Nephron (organoid): ENCODE measurements around the gene TAF7.
"Not testable (repeated sequence)": the region's sequence is repeated elsewhere in the genome, so short reads cannot be mapped to it uniquely, and the experiment has no call there.

Experiments used
- H3K27ac Mint-ChIP-seq, 3 experiments: 2 replicates each; pipeline ENCODE4 v1.8.0; 2020; ENCODE audit warnings: mixed read lengths in 3 of 3, mild to moderate bottlenecking in 2 of 3, moderate library complexity in 1 of 3
- H3K27me3 Mint-ChIP-seq: 2 replicates; pipeline ENCODE4 v1.8.0; 2021; ENCODE audit warnings: low read depth, mild to moderate bottlenecking, moderate library complexity, mixed read lengths
- H3K36me3 Mint-ChIP-seq: 2 replicates; pipeline ENCODE4 v1.8.0; 2020; ENCODE audit warnings: low read depth, mixed read lengths
- H3K4me1 Mint-ChIP-seq: 2 replicates; pipeline ENCODE4 v1.8.0; 2020; ENCODE audit warnings: mixed read lengths
- H3K4me3 Mint-ChIP-seq, 3 experiments: 2 replicates each; pipeline ENCODE4 v1.8.0; 2020; ENCODE audit warnings: mild to moderate bottlenecking in 3 of 3, mixed read lengths in 3 of 3, moderate library complexity in 2 of 3
- H3K9me3 Mint-ChIP-seq: 2 replicates; pipeline ENCODE4 v1.8.0; 2020; ENCODE audit warnings: mixed read lengths
- CTCF ChIP-seq, 3 experiments: fragments of 200-600 bp; sonication (generic); IDR thresholded peaks; one replicate each; pipeline ENCODE4 v1.5.0; 2021; ENCODE audit warnings: antibody characterized with exemption in 3 of 3; ENCODE audit not compliant: unreplicated experiment in 3 of 3

TAF7 gene

GRCh38 chr5:141326088-141326854 lies 5.7 kb upstream of the TAF7 start:
- no peaks in the 10 kb centered on the region for H3K27me3 Mint-ChIP-seq
- peaks cover 38% of the 10 kb centered on the region for H3K36me3 Mint-ChIP-seq
- TF ChIP-seq CTCF (IDR thresholded peaks at IDR 0.05; ENCODE audit: unreplicated experiment in 3 of 3): no peak
- H3K9me3 Mint-ChIP-seq: peaks cover 58% of the 10 kb centered on the region
- no peaks in the 10 kb centered on the region for H3K4me1 Mint-ChIP-seq
- H3K4me3 Mint-ChIP-seq: peak overlapping the region in 2 of 3 experiments; percentile 44 to 66
- no peak overlapping the region for H3K27ac Mint-ChIP-seq

GRCh38 chr5:141322261-141322660 lies 1.7 kb upstream of the TAF7 start:
- Mint-ChIP-seq H3K27ac (peak overlapping the region in 2 of 3 experiments; percentile 57 to 63), H3K4me1 (peaks cover 5% of the 10 kb centered on the region), H3K36me3 (peaks cover 72% of the 10 kb centered on the region), H3K4me3 (peak overlapping the region; percentile 94 to 99 (median 97)), H3K9me3 (peaks cover 68% of the 10 kb centered on the region), H3K27me3 (peaks cover 8% of the 10 kb centered on the region)
- no peak for TF ChIP-seq CTCF (IDR thresholded peaks at IDR 0.05; ENCODE audit: unreplicated experiment in 3 of 3)

GRCh38 chr5:141319699-141320098 lies 885 bp downstream of the TAF7 start:
- Mint-ChIP-seq H3K27ac (peak overlapping the region in 2 of 3 experiments; percentile 98 to 99), H3K4me3 (peak overlapping the region; percentile 94 to 99 (median 97)), H3K27me3 (peaks cover 8% of the 10 kb centered on the region), H3K36me3 (peaks cover 81% of the 10 kb centered on the region), H3K4me1 (peaks cover 5% of the 10 kb centered on the region), H3K9me3 (peaks cover 67% of the 10 kb centered on the region)
- no peak for TF ChIP-seq CTCF (IDR thresholded peaks at IDR 0.05; ENCODE audit: unreplicated experiment in 3 of 3)

- Mint-ChIP-seq H3K4me1 (peaks cover 5% of the 10 kb centered on the region), H3K9me3 (peaks cover 69% of the 10 kb centered on the region), H3K4me3 (peak overlapping the region; percentile 94 to 99 (median 97)), H3K36me3 (peaks cover 83% of the 10 kb centered on the region), H3K27me3 (peaks cover 8% of the 10 kb centered on the region), H3K27ac (no peak overlapping the region)
- no peak for TF ChIP-seq CTCF (IDR thresholded peaks at IDR 0.05; ENCODE audit: unreplicated experiment in 3 of 3)
Observed at GRCh38 chr5:141319202-141319601, 1.4 kb downstream of the TAF7 start.

- not testable (repeated sequence) for H3K27ac Mint-ChIP-seq, H3K27me3 Mint-ChIP-seq, H3K4me1 Mint-ChIP-seq, H3K4me3 Mint-ChIP-seq
- peaks cover 81% of the 10 kb centered on the region for H3K9me3 Mint-ChIP-seq
- H3K36me3 Mint-ChIP-seq: peaks cover 95% of the 10 kb centered on the region
Observed at GRCh38 chr5:141316963-141317362, 3.6 kb downstream of the TAF7 start.

- Mint-ChIP-seq H3K9me3 (peaks cover 80% of the 10 kb centered on the region), H3K27me3 (no peaks in the 10 kb centered on the region), H3K4me1 (no peaks in the 10 kb centered on the region), H3K27ac (no peak overlapping the region), H3K36me3 (peaks cover 100% of the 10 kb centered on the region), H3K4me3 (no peak overlapping the region)
- no peak for TF ChIP-seq CTCF (IDR thresholded peaks at IDR 0.05; ENCODE audit: unreplicated experiment in 3 of 3)
Observed at GRCh38 chr5:141313711-141314110, 6.9 kb downstream of the TAF7 start.
